BE2C (cell line): ENCODE data around the gene CPNE8. TPM values are rescaled to one million over a fixed set of nuclear protein-coding genes. Genes with fewer than 3 reads are reported as not detected.

Experiments used
- DNase-seq: peaks from one replicate; pipeline ENCODE4 v3.0.0-alpha.2; 2020
- H3K27me3 ChIP-seq: fragments of 250-450 bp; sonication (Bioruptor Pico); 2 replicates; pipeline ENCODE4 v1.5.1; 2020; ENCODE audit warnings: mild to moderate bottlenecking
- H3K36me3 ChIP-seq: fragments of 250-450 bp; sonication (Bioruptor Pico); 2 replicates; pipeline ENCODE4 v1.5.1; 2020; ENCODE audit warnings: mild to moderate bottlenecking
- H3K4me1 ChIP-seq: fragments of 250-450 bp; sonication (Bioruptor Pico); 2 replicates; pipeline ENCODE4 v1.5.1; 2020
- H3K4me3 ChIP-seq: 2 replicates; pipeline ENCODE4 v1.5.1; 2011; ENCODE audit warnings: low read depth, low read length
- H3K9me3 ChIP-seq: fragments of 250-450 bp; sonication (Bioruptor Pico); 2 replicates; pipeline ENCODE4 v1.5.1; 2020
- polyA plus RNA-seq: library from polyadenylated mRNA; unstranded; fragments of >200 nt; gene quantifications from one replicate; pipeline ENCODE4 v1.2.1, GENCODE V29; 2012; ENCODE audit warnings: low read depth, missing spikeins; ENCODE audit not compliant: insufficient read length, insufficient read depth
- TF ChIP-seq, protein P1 (sequence below): IDR thresholded peaks from 2 replicates; pipeline ENCODE4 v1.5.1; 2012; ENCODE audit warnings: mild to moderate bottlenecking, low read depth, low read length

Gene CPNE8
- 15.7 TPM for polyA plus RNA-seq

DNA sequence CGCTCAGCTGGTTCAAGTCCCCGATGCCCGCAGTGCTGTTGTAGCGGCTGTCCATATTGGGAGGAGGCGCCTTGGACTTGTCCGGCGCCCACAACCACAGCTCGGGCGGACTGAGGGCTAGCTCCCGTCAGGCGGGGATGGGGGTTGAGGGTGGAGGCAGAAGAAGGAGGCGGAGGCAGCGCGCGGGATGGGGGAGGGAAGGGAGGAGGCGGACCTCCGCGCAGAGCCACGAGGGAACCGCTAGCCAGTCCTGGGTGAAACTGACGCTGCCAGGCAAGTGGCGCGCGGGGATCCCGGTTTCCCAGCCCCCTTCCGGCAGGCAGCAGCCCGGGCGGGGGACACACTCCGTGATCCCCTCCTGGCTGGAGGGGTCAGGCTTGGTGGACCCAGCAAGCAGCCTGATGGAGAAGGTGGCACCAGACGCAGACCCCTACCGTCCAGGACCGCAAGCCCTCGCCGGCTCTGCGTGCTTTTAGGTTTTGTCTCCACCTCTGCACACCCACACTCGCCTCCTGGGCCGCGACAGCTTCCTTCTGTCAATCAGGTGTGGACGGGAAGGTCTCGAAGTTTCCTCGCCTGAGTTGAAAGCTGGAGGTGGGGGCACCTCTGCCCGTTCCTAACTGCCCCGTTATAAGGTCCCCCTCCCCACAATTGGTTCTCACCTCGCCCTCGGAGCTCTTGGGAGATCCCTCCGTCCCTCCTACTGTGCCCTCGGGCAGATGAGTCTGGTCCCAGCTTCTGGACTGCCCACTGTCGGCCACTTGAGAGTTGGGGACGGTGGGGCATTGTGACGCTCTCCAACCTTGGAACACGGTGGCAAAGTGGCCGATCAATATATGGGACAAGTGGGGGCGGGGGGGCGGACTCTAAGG lies at the start of gene CPNE8:
TSS of gene CPNE8 (minus strand) at position 112 of the 872 bp plus-strand sequence. CDS start at position 55, 57 bp downstream.
- Histone ChIP-seq H3K27me3 (no peaks in the 10 kb centered on the region), H3K4me1 (no peaks in the 10 kb centered on the region), H3K9me3 (no peaks in the 10 kb centered on the region), H3K36me3 (no peaks in the 10 kb centered on the region), H3K4me3 (peak within 1 kb of the TSS; percentile 95)
- peak; percentile 94 for DNase-seq
- TF ChIP-seq, protein P1, sequence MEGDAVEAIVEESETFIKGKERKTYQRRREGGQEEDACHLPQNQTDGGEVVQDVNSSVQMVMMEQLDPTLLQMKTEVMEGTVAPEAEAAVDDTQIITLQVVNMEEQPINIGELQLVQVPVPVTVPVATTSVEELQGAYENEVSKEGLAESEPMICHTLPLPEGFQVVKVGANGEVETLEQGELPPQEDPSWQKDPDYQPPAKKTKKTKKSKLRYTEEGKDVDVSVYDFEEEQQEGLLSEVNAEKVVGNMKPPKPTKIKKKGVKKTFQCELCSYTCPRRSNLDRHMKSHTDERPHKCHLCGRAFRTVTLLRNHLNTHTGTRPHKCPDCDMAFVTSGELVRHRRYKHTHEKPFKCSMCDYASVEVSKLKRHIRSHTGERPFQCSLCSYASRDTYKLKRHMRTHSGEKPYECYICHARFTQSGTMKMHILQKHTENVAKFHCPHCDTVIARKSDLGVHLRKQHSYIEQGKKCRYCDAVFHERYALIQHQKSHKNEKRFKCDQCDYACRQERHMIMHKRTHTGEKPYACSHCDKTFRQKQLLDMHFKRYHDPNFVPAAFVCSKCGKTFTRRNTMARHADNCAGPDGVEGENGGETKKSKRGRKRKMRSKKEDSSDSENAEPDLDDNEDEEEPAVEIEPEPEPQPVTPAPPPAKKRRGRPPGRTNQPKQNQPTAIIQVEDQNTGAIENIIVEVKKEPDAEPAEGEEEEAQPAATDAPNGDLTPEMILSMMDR: peak; percentile 28

DNA sequence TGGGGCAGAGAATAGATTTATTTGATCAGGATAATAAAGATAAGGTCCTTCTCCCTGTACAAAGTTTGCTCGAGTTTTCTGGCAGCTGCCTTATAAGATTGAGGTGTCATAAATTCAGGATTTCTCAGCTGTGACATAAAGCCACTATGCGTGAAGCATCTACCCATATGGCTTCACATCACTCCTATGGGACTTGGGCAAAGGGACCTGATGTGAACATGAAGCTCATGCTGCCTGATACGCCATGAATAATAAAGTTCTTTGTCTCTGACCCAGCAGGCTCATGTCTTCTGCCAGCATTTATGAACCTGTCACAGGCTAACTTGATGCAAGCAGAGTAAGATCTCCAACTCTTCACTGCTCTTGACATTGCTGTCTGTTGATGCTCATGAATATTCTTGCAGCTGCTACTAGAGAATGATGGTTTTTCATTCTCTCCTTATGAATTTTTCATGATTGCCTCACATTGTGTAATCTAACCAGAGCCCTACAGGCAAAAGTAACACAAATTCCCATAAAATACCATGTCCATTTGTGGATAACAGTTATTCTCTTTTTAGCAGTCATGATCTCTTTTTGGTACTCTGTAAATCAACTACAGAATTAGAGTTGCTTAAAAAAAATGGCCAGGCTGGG lies 49.0 kb upstream of the CPNE8 start:
- Histone ChIP-seq H3K9me3 (no peaks in the 10 kb centered on the region), H3K36me3 (no peaks in the 10 kb centered on the region), H3K27me3 (no peaks in the 10 kb centered on the region), H3K4me3 (no peak overlapping the region), H3K4me1 (peaks cover 5% of the 10 kb centered on the region)
- DNase-seq: no peak
- TF ChIP-seq, protein P1: no peak

DNA sequence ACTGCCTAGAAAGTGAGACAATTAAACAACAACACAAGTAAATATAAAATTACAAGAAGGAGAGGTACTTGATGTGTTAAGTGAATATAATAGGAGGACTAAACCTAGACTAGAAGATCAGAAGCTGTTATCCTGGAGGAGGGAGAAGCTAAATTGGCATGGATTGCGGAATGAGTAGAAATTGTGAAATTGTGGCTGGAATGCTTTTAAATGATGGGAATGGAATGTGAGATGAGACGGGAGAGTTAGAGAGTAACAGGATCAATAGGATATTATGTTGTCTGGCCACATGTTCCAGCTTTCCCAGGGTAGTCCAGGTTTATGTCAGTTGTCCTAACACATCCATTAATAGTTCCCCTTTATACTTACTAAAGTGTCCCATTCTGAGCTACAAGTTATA lies 44.0 kb upstream of the CPNE8 start:
- Histone ChIP-seq H3K27me3 (no peaks in the 10 kb centered on the region), H3K9me3 (no peaks in the 10 kb centered on the region), H3K4me1 (peaks cover 5% of the 10 kb centered on the region), H3K36me3 (no peaks in the 10 kb centered on the region), H3K4me3 (no peak overlapping the region)
- no peak for DNase-seq
- TF ChIP-seq, protein P1: no peak

DNA sequence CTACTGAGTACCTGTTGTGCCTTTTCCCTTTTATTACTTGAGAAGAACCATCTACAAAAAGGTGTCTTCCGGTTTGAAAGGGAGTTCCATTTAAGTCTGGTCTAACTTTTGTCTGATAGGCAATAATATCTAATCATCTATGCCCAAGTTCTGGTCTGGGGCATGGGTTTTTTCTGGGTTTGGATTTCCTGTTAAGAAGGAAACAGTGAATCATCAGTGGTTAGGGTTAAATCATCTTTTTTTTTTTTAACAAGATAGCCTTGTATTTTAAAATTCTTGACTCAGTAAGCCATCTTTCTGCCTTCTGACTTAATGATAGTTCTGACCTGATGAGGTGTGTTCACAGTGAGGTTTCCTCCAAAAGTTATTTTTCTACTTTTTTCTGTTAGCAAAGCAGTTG lies 29.3 kb upstream of the CPNE8 start:
- no peaks in the 10 kb centered on the region; the same call in 1 of the 2 replicates for H3K9me3 ChIP-seq
- no peaks in the 10 kb centered on the region for H3K27me3 ChIP-seq
- TF ChIP-seq, protein P1: no peak
- H3K36me3 ChIP-seq: no peaks in the 10 kb centered on the region
- H3K4me3 ChIP-seq: no peak overlapping the region
- no peak for DNase-seq
- no peaks in the 10 kb centered on the region for H3K4me1 ChIP-seq

DNA sequence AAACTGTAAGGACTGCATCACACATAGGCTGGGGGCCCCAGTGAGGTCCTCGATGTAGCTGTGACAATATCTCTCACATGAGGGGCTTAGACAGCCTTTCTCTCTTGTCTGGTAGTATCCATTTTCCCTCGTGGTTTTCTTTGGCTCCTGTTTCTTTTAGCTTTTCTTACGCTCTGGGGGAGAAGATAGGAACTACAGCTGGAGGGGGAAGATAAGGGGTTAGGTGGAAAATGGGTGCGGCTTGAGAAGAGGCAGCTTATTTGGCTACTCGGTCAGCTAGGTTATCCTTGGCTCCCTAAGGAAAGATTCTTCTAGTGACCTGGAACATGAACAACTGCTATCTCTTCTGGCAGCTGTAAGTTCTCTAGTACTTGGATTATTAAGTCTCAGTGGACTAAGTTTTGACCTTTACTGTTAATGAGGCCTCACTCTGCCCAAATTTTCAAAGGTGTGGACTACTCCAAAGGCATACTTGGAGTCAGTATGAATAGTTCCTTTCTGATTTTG lies 28.7 kb upstream of the CPNE8 start:
- H3K9me3 ChIP-seq: no peaks in the 10 kb centered on the region; the same call in 1 of the 2 replicates
- TF ChIP-seq, protein P1: no peak
- H3K4me3 ChIP-seq: no peak overlapping the region
- no peaks in the 10 kb centered on the region for H3K4me1 ChIP-seq
- H3K27me3 ChIP-seq: no peaks in the 10 kb centered on the region
- H3K36me3 ChIP-seq: no peaks in the 10 kb centered on the region
- DNase-seq: no peak

DNA sequence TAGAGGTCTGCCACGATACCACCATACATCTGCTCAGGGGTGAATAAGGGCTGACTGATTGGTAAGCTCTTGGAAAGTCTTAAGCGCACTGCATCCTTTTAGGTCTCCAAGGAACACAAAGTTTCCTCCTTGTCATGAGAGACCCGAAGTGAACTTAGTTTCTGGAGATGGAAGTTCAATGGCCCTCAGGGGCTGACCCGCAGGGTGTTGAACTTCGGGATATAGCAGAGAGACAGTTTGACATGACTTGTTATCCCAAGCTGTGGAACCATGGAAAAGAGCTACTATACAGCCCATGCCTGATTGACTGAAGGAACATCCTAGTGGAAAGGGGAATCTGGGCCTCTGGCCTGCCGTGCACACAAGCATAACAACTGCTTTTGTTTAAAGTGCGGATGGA lies 26.9 kb upstream of the CPNE8 start:
- no peaks in the 10 kb centered on the region for H3K4me1 ChIP-seq
- no peaks in the 10 kb centered on the region for H3K27me3 ChIP-seq
- H3K9me3 ChIP-seq: no peaks in the 10 kb centered on the region
- no peak for DNase-seq
- H3K4me3 ChIP-seq: no peak overlapping the region
- TF ChIP-seq, protein P1: no peak
- H3K36me3 ChIP-seq: no peaks in the 10 kb centered on the region
